HG03280 (cell line): ENCODE measurements around the gene FFAR1.
"Not testable (repeated sequence)": the region's sequence is repeated elsewhere in the genome, so short reads cannot be mapped to it uniquely, and the experiment has no call there.

ENCODE experiments used
- ATAC-seq: cut with Tn5 transposase; IDR thresholded peaks from one replicate; pipeline ENCODE4 v1.9.1; 2021; ENCODE audit warnings: mild to moderate bottlenecking, moderate library complexity; ENCODE audit not compliant: unreplicated experiment

FFAR1 gene

GRCh38 chr19:35341006-35341405 lies 6.7 kb upstream of the FFAR1 start:
- ATAC-seq, result no peak

DNA sequence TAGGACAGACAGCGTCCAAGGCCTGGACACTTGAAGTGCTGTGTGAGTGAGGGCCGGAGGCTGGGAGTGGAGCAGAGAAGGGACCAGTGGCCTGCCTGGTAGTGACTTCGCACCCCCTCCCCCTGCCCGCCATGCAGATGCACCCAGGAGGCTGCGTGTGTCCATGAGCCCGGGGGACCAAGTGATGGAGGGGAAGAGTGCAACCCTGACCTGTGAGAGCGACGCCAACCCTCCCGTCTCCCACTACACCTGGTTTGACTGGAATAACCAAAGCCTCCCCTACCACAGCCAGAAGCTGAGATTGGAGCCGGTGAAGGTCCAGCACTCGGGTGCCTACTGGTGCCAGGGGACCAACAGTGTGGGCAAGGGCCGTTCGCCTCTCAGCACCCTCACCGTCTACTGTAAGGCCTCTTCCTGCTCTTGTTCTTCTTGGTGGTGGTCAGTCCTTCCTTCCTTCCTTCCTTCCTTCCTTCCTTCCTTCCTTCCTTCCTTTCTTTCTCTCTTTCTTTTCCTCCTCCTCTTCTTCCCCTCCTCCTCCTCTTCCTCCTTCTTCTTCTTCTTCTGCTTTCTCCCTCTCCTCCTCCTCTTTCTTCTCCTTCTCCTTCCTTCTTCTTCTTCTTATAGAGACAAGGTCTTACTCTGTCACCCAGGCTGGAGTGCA lies 6.0 kb upstream of the FFAR1 start:
- ATAC-seq, result no peak

- ATAC-seq, result no peak
These were observed 5.3 kb upstream of the FFAR1 start for GRCh38 chr19:35342430-35342829.

- no peak for ATAC-seq
These were observed 3.1 kb upstream of the FFAR1 start for GRCh38 chr19:35344511-35345031.

DNA sequence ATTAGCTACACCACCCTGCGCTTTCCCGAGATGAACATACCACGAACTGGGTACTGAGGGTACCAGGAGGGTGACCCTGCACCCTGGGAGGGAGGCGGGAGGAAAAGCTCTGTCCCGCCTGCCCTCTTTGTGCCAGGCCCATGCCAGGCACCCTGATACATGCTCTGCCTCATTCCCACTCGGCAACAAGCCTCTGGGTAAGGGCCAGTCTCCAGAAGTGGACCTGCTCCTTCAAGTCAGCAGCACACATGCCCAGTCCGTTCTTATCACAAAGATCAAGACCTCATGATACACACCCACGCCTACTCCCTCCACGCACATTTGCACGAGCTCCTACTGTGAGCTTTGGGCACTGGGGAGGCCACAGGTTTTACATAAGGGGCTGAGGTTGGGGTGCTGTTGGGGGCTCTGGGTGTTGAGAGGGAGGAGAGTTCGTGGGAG lies 2.0 kb upstream of the FFAR1 start:
- no peak for ATAC-seq

GRCh38 chr19:35346193-35347052 lies 1.3 kb upstream of the FFAR1 start:
- no peak for ATAC-seq

DNA sequence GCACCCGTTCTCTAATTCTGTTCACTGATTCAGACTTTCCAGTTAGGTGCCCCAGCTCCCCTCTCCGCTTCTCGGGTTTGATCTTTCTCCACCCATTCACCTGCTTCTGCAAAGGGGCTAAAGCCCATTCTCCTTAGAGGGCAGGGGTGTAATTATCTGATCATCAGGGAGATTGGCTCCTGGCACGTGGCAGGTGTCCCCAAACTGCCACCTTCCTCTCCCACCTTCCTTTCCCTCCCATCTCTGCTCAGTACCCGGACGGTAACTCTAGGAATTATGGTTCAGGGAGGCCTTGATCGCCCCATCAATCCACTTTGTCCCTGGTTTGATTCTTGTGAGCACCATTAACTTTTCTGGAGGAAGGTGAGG lies 212 bp downstream of the FFAR1 start:
- no peak for ATAC-seq

DNA sequence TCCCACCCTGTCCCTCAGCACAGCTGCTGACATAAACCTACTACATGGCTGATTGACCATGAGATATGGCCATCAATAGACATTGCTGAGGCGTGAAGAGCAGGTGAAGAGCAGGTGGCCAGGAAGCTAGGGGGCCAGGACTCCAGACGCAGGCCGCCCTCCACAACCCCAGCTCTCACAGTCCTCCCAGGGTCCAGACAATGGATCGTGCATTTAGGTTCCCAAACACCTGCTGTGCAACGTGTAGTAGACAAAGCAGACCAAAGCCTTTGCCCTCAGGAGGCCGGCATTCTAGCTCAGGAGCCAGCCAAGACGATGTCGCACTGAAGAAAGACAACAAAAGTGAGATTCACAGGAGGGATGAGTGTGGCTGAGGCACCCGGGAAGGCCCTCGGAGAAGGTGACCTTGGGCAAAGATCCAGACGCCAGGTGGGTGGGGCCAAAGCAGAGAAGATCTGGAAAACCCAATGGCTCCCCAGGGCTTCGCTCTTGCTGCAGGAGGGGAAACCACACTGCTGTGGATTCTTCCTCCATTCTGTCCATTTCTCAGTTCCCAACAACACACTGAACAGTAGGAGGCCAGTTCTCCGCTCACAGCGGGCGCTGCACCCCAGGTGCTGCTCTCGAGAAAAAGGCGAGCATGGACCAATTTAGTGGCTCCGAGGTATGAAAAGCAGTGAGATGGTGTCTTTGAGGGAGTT lies 1.4 kb downstream of the FFAR1 start:
- ATAC-seq, result no peak

DNA sequence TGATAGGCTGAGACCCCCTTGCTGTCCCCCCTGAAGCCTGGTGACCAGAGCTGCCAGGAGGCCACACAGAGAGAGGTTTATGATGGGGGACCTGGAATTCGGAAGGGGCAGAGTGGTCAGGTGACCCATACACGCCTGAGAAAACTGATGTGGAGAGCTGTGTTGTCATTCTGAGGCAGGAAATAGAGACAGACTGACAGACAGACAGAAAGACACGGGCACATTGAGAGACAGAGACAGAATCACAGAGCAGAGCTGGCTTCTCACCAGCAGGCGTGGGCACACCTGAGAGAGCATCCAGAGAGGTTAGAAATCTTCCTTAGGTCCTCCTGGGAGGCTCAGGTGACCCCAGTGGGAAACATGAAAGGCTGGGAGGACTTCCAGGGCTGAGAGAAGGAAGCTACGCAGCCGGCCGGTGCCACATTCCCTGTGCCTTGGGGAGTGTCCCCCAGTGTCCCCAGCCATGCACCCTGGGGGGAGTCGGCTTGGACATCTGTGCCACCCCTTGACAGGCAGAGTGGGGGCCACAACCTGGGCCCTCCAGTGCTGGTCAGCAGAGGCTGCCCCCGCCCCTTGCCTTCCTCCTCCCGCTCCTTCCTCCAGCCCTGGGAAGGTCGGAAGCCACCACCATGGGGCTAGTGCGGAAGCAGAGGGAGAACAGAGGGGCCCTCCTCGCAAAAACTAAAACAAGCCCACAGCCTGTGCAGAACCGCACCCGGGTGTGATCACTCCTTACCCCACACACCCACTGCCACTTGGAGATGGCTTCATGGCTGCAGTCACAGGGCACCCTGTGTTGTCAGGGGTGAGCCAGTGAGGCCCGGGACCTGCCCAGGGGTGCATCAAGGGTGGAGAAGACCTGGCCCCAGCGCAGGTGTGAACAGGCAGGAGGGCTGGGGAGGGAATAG lies 2.2 kb downstream of the FFAR1 start:
- no peak for ATAC-seq

GRCh38 chr19:35350591-35350990 lies 2.9 kb downstream of the FFAR1 start:
- ATAC-seq, result no peak

DNA sequence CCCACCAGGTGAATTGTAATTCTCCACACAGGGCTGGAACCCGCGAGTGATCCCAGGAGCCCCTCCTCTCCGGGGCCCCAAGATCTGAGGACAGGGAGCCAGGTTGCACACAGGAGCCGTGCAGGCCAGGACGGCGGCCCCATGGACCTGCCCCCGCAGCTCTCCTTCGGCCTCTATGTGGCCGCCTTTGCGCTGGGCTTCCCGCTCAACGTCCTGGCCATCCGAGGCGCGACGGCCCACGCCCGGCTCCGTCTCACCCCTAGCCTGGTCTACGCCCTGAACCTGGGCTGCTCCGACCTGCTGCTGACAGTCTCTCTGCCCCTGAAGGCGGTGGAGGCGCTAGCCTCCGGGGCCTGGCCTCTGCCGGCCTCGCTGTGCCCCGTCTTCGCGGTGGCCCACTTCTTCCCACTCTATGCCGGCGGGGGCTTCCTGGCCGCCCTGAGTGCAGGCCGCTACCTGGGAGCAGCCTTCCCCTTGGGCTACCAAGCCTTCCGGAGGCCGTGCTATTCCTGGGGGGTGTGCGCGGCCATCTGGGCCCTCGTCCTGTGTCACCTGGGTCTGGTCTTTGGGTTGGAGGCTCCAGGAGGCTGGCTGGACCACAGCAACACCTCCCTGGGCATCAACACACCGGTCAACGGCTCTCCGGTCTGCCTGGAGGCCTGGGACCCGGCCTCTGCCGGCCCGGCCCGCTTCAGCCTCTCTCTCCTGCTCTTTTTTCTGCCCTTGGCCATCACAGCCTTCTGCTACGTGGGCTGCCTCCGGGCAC lies 3.9 kb downstream of the FFAR1 start:
- no peak for ATAC-seq

DNA sequence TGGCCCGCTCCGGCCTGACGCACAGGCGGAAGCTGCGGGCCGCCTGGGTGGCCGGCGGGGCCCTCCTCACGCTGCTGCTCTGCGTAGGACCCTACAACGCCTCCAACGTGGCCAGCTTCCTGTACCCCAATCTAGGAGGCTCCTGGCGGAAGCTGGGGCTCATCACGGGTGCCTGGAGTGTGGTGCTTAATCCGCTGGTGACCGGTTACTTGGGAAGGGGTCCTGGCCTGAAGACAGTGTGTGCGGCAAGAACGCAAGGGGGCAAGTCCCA lies 4.4 kb downstream of the FFAR1 start:
- no peak for ATAC-seq

GRCh38 chr19:35352448-35353304 lies 5.0 kb downstream of the FFAR1 start:
- ATAC-seq, result no peak

DNA sequence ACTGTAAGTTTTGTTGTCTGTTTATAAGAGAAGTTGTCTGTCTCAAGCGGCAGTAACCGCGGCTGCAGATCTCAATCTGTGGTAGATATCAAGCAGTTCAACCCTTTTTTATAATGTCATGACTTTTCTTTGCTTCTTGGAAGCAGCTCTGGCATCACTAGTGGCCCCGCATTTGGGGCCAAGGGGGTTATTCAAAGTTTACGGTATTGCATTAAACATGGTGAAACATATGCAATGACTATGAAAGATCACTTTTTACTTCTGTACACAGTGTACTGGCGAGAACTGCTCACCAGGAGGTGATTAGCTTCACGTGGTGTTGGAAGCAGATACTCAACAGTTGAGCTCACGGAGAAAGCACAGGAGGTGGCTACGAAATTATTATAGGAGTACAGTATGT lies 5.9 kb downstream of the FFAR1 start:
- no peak for ATAC-seq

- ATAC-seq, result no peak
These were observed 7.2 kb downstream of the FFAR1 start for GRCh38 chr19:35354898-35355297.

DNA sequence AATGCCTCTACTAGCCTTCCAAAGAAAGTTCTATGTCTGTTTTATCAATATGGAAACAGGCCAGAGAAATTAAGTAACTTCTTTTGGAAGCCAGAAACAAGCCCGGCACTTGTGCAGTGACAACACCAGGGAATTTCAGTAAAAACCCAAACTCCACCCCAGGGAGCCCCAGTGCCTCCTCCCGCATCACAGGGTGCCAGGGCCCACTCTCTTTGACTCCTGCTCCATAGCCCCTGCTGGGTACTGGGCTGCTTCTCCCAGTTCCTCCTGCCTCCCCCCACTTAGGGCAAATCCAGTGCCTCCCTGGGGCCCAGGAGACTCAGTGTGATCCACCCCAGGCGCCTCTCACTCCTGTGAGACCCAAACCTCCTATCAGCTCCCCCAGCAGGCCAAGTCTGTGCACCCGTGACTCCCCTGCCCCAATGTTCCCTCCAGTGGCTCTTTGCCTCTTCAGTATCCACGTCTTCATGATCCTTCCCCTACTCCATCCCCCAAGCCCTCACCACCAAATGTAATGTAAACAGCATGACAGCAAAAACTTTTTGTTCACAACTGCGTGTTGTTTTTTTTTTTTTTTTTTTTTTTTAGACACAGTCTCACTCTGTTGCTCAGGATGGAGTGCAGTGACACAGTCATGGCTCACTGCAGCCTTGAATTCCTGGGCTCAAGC lies 8.2 kb downstream of the FFAR1 start:
- ATAC-seq, result no peak

DNA sequence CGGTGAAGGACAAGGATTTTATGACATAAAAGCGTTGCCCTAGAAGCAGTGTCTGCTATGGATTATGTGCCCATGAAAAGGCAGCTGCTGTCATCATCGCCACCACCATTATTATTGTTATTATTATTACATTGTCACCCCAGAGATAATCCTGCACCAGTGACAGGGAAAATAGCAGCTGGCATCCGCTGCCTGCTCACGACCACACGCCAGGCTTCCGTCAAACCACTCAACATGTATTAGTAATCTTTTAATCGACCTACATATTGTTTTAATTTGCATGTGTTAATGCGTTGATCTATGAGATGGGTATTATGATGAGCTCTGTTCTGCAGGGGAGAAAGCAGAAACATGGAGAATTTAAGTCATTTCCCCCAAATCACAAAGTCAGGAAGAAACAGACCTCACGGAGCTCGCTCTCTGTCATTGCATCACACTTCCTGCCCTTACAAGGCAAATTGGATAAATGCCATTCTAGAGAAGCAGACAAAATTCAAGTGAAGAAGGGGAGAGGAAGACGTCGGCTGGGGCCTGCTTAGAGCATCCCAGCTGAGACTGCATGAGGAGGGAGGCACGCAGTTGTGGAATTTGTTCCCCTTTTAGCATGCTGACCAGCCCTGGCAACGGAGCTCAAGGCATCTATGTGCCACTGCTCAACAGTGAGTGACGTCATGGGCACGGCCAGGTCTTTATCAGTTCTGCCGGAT lies 10.3 kb downstream of the FFAR1 start, which contains the start of gene FFAR3:
Gene FFAR3, plus strand, starts transcription at position 594 of the 707 bp plus-strand sequence. CDS start 431 bp downstream, outside the sequence.
- ATAC-seq, result no peak

DNA sequence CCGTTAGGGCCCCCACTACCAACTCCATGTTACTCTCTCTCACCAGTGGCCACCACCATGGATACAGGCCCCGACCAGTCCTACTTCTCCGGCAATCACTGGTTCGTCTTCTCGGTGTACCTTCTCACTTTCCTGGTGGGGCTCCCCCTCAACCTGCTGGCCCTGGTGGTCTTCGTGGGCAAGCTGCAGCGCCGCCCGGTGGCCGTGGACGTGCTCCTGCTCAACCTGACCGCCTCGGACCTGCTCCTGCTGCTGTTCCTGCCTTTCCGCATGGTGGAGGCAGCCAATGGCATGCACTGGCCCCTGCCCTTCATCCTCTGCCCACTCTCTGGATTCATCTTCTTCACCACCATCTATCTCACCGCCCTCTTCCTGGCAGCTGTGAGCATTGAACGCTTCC lies 11.1 kb downstream of the FFAR1 start:
- not testable (repeated sequence) for ATAC-seq
